H9 (cell line): ENCODE measurements around the gene GUCY2D. TPM values are rescaled to one million over a fixed set of nuclear protein-coding genes. Genes with fewer than 3 reads are reported as not detected.

Experiments
- DNase-seq: peaks from one replicate; pipeline ENCODE4 v3.0.0-alpha.2; 2017
- H2AFZ ChIP-seq: one replicate; pipeline ENCODE4 v1.6.1; 2013; ENCODE audit warnings: mild to moderate bottlenecking, low read length, control low read depth, moderate library complexity
- H2AK5ac ChIP-seq: 2 replicates; pipeline ENCODE4 v1.6.1; 2013; ENCODE audit warnings: low read length, control low read depth, mixed read lengths; ENCODE audit not compliant: insufficient read length
- H2BK120ac ChIP-seq: one replicate; pipeline ENCODE4 v1.6.1; 2013; ENCODE audit warnings: low read depth, mild to moderate bottlenecking, low read length, control low read depth, inconsistent platforms; ENCODE audit not compliant: poor library complexity, severe bottlenecking
- H2BK12ac ChIP-seq: 2 replicates; pipeline ENCODE4 v1.6.1; 2013; ENCODE audit warnings: low read length, control low read depth, mixed read lengths, low read depth; ENCODE audit not compliant: insufficient read length
- H2BK15ac ChIP-seq: 2 replicates; pipeline ENCODE4 v1.6.1; 2013; ENCODE audit warnings: low read depth, low read length, control low read depth
- H2BK20ac ChIP-seq: one replicate; pipeline ENCODE4 v1.6.1; 2013; ENCODE audit warnings: low read depth, mild to moderate bottlenecking, low read length, control low read depth, inconsistent platforms; ENCODE audit not compliant: poor library complexity, severe bottlenecking
- H2BK5ac ChIP-seq: 2 replicates; pipeline ENCODE4 v1.6.1; 2013; ENCODE audit warnings: low read length, control low read depth, mixed read lengths; ENCODE audit not compliant: insufficient read length
- H3K14ac ChIP-seq: 2 replicates; pipeline ENCODE4 v1.6.1; 2013; ENCODE audit warnings: low read length, control low read depth; ENCODE audit not compliant: insufficient read depth
- H3K18ac ChIP-seq: 2 replicates; pipeline ENCODE4 v1.6.1; 2013; ENCODE audit warnings: low read depth, mild to moderate bottlenecking, mixed read lengths, low read length, control low read depth; ENCODE audit not compliant: insufficient read length
- H3K23ac ChIP-seq: 2 replicates; pipeline ENCODE4 v1.6.1; 2013; ENCODE audit warnings: low read length, control low read depth, mixed read lengths, low read depth; ENCODE audit not compliant: insufficient read length
- H3K23me2 ChIP-seq: 2 replicates; pipeline ENCODE4 v1.6.1; 2013; ENCODE audit warnings: low read depth, mild to moderate bottlenecking, mixed read lengths, low read length, control low read depth; ENCODE audit not compliant: insufficient read length, poor library complexity, severe bottlenecking
- H3K27ac ChIP-seq: 2 replicates; pipeline ENCODE4 v1.5.1; 2013; ENCODE audit warnings: low read length, control low read depth, mixed read lengths, low read depth; ENCODE audit not compliant: insufficient read length
- H3K27me3 ChIP-seq: 2 replicates; pipeline ENCODE4 v1.6.1; 2013; ENCODE audit warnings: low read length, control low read depth, inconsistent platforms; ENCODE audit not compliant: insufficient read depth
- H3K4ac ChIP-seq: 2 replicates; pipeline ENCODE4 v1.6.1; 2013; ENCODE audit warnings: low read depth, mild to moderate bottlenecking, control low read depth, inconsistent platforms, low read length, moderate library complexity
- H3K4me1 ChIP-seq: 2 replicates; pipeline ENCODE4 v1.6.1; 2013; ENCODE audit warnings: low read length, control low read depth, inconsistent platforms; ENCODE audit not compliant: insufficient read depth
- H3K4me2 ChIP-seq: 2 replicates; pipeline ENCODE4 v1.6.1; 2013; ENCODE audit warnings: low read length, control low read depth, mixed read lengths; ENCODE audit not compliant: insufficient read length, insufficient read depth
- H3K56ac ChIP-seq: 2 replicates; pipeline ENCODE4 v1.6.1; 2013; ENCODE audit warnings: low read depth, mild to moderate bottlenecking, mixed read lengths, low read length, control low read depth; ENCODE audit not compliant: insufficient read length
- H3K79me1 ChIP-seq: 2 replicates; pipeline ENCODE4 v1.6.1; 2013; ENCODE audit warnings: low read depth, mild to moderate bottlenecking, moderate library complexity, low read length, control low read depth, inconsistent platforms; ENCODE audit not compliant: insufficient read depth, poor library complexity, severe bottlenecking
- H3K79me2 ChIP-seq: 2 replicates; pipeline ENCODE4 v1.6.1; 2013; ENCODE audit warnings: low read length, control low read depth, inconsistent platforms; ENCODE audit not compliant: insufficient read depth
- H3K9ac ChIP-seq: 2 replicates; pipeline ENCODE4 v1.6.1; 2013; ENCODE audit warnings: low read length, control low read depth, mixed read lengths; ENCODE audit not compliant: insufficient read length; ENCODE audit errors: extremely low read depth
- H3K9me3 ChIP-seq: one replicate; pipeline ENCODE4 v1.6.1; 2013; ENCODE audit warnings: low read depth, low read length, inconsistent platforms; ENCODE audit not compliant: control insufficient read depth
- H3T11ph ChIP-seq: one replicate; pipeline ENCODE4 v1.6.1; 2013; ENCODE audit warnings: mild to moderate bottlenecking, low read length, control low read depth, inconsistent platforms
- H4K20me1 ChIP-seq: one replicate; pipeline ENCODE4 v1.6.1; 2013; ENCODE audit not compliant: control insufficient read depth, insufficient read length, insufficient read depth
- H4K5ac ChIP-seq: 2 replicates; pipeline ENCODE4 v1.6.1; 2013; ENCODE audit warnings: low read depth, mild to moderate bottlenecking, mixed read lengths, low read length, control low read depth; ENCODE audit not compliant: insufficient read length
- H4K8ac ChIP-seq: replicated peaks from 2 replicates; pipeline ENCODE4 v1.6.1; 2013; ENCODE audit warnings: low read length, control low read depth, mixed read lengths, low read depth; ENCODE audit not compliant: insufficient read length
- H4K91ac ChIP-seq: 2 replicates; pipeline ENCODE4 v1.6.1; 2013; ENCODE audit warnings: low read depth, mild to moderate bottlenecking, moderate library complexity, mixed read lengths, low read length, control low read depth; ENCODE audit not compliant: insufficient read length
- H3K27ac Mint-ChIP-seq, 3 experiments: 2 replicates in 2 of 3; 3 replicates in 1 of 3; pipeline ENCODE4 v1.8.0; 2020 to 2021; ENCODE audit warnings: mixed read lengths in 3 of 3, mild to moderate bottlenecking in 1 of 3, moderate library complexity in 1 of 3
- H3K27me3 Mint-ChIP-seq: 2 replicates; pipeline ENCODE4 v1.8.0; 2021; ENCODE audit warnings: low read depth, mild to moderate bottlenecking, moderate library complexity, mixed read lengths
- H3K36me3 Mint-ChIP-seq, 3 experiments: 2 replicates in 2 of 3; 3 replicates in 1 of 3; pipeline ENCODE4 v1.8.0; 2020 to 2021; ENCODE audit warnings: low read depth in 3 of 3, mixed read lengths in 3 of 3; ENCODE audit not compliant: insufficient read depth in 1 of 3
- H3K4me1 Mint-ChIP-seq, 2 experiments: 2 replicates each; pipeline ENCODE4 v1.8.0; 2020; ENCODE audit warnings: mixed read lengths in 2 of 2
- H3K4me3 Mint-ChIP-seq, 2 experiments: 2 replicates in 1 of 2; 3 replicates in 1 of 2; pipeline ENCODE4 v1.8.0; 2020 to 2021; ENCODE audit warnings: mild to moderate bottlenecking in 2 of 2, mixed read lengths in 2 of 2, moderate library complexity in 1 of 2
- H3K9me3 Mint-ChIP-seq, 2 experiments: 2 replicates in 1 of 2; 3 replicates in 1 of 2; pipeline ENCODE4 v1.8.0; 2020; ENCODE audit warnings: mild to moderate bottlenecking in 2 of 2, mixed read lengths in 2 of 2, moderate library complexity in 1 of 2
- CTCF ChIP-seq: fragments of 200-600 bp; sonication (generic); conservative IDR thresholded peaks from 3 replicates; pipeline ENCODE4 v1.8.0; 2021; ENCODE audit warnings: antibody characterized with exemption, mild to moderate bottlenecking
- WGBS: extraction: QIAGEN DNeasy Blood & Tissue Kit; methylation state at CpG from one replicate; pipeline ENCODE4 v1.1.7; 2013; ENCODE audit warnings: missing lambda C conversion rate, low lambda C conversion rate, mixed read lengths; ENCODE audit not compliant: insufficient read length; ENCODE audit errors: extremely low coverage; 5-methylcytosine and 5-hydroxymethylcytosine counted together
- total RNA-seq: library from RNA; stranded (reverse); gene quantifications from 2 replicates; pipeline ENCODE4 v1.2.1, GENCODE V29; 2021

Gene GUCY2D
- total RNA-seq, 1 experiment from 2014 or later, result 0.15 TPM

GRCh38 chr17:7992516-7992915, 9.9 kb upstream of the GUCY2D start:
- Histone ChIP-seq H2AK5ac (no peak overlapping the region), H4K5ac (no peak overlapping the region), H2BK120ac (no peak overlapping the region), H4K91ac (no peak overlapping the region), H4K8ac (no peak overlapping the region), H3K27ac (no peak overlapping the region), H2BK20ac (no peak overlapping the region), H2BK12ac (no peak overlapping the region), H2AFZ (no peak overlapping the region), H3K79me1 (no peaks in the 10 kb centered on the region), H3K18ac (no peak overlapping the region), H3T11ph (no peak overlapping the region), H3K4me2 (no peak overlapping the region), H3K79me2 (no peaks in the 10 kb centered on the region), H3K23me2 (peaks cover 5% of the 10 kb centered on the region), H3K9ac (no peak overlapping the region), H3K4me1 (no peaks in the 10 kb centered on the region; the same call in 1 of the 2 replicates), H3K23ac (no peak overlapping the region), H3K56ac (no peak overlapping the region), H4K20me1 (no peaks in the 10 kb centered on the region), H2BK5ac (no peak overlapping the region), H3K14ac (no peak overlapping the region), H2BK15ac (no peak overlapping the region), H3K27me3 (no peaks in the 10 kb centered on the region), H3K9me3 (no peaks in the 10 kb centered on the region), H3K4ac (no peak overlapping the region; the same call in 1 of the 2 replicates)
- Mint-ChIP-seq H3K36me3 (no peaks in the 10 kb centered on the region; a peak in 1 of 7 replicates), H3K27ac (no peak overlapping the region), H3K4me1 (peaks cover 4 to 11% of the 10 kb centered on the region in 2 experiments), H3K27me3 (peaks cover 33% of the 10 kb centered on the region), H3K4me3 (no peak overlapping the region), H3K9me3 (peaks cover 4 to 8% of the 10 kb centered on the region in 2 experiments; a peak in 4 of 5 replicates)
- no peak for DNase-seq
- TF ChIP-seq CTCF, result no peak
- WGBS, result no CpG with 5 or more reads among the region's 2 CpGs
